Stomach smooth muscle (tissue), 2 donors: ENCODE data around the gene CAPN10.

ENCODE experiments used
- H3K27ac ChIP-seq: one replicate; pipeline ENCODE4 v1.7.0; 2013; ENCODE audit warnings: mild to moderate bottlenecking, low read length, inconsistent platforms
- H3K27me3 ChIP-seq, 2 donors: one replicate each; pipeline ENCODE4 v1.7.0; 2013; ENCODE audit warnings: low read length in 2 of 2; ENCODE audit not compliant: insufficient read depth in 2 of 2, control insufficient read depth in 1 of 2
- H3K36me3 ChIP-seq, 2 donors: one replicate each; pipeline ENCODE4 v1.7.0; 2013; ENCODE audit warnings: low read length in 2 of 2; ENCODE audit not compliant: control insufficient read depth in 2 of 2, insufficient read depth in 2 of 2
- H3K4me1 ChIP-seq: one replicate; pipeline ENCODE4 v1.7.0; 2013; ENCODE audit warnings: low read length; ENCODE audit not compliant: control insufficient read depth, insufficient read depth
- H3K4me3 ChIP-seq, 2 donors: one replicate each; pipeline ENCODE4 v1.7.0; 2013; ENCODE audit warnings: low read length in 2 of 2
- H3K9ac ChIP-seq, 2 donors: one replicate each; pipeline ENCODE4 v1.7.0; 2013; ENCODE audit warnings: low read length in 2 of 2, mild to moderate bottlenecking in 1 of 2
- H3K9me3 ChIP-seq, 2 donors: one replicate each; pipeline ENCODE4 v1.7.0; 2013; ENCODE audit warnings: low read length in 2 of 2; ENCODE audit not compliant: control insufficient read depth in 2 of 2
- donor health status: healthy.
- donor health status: Pancreatic carcinoma.

CAPN10 gene

GRCh38 chr2:240620859-240621258 lies 34.3 kb downstream of the CAPN10 start:
- Histone ChIP-seq H3K4me1 (no peaks in the 10 kb centered on the region), H3K9ac (no peak overlapping the region), H3K36me3 (no peaks in the 10 kb centered on the region), H3K4me3 (no peak overlapping the region), H3K27me3 (no peaks in the 10 kb centered on the region), H3K27ac (no peak overlapping the region), H3K9me3 (no peaks in the 10 kb centered on the region)

- H3K36me3 ChIP-seq = no peaks in the 10 kb centered on the region
- H3K4me3 ChIP-seq = no peak overlapping the region
- no peaks in the 10 kb centered on the region for H3K4me1 ChIP-seq
- H3K9me3 ChIP-seq = no peaks in the 10 kb centered on the region
- H3K27me3 ChIP-seq = no peaks in the 10 kb centered on the region
- H3K27ac ChIP-seq = no peak overlapping the region
- no peak overlapping the region for H3K9ac ChIP-seq
Observed at GRCh38 chr2:240622060-240622411, 35.5 kb downstream of the CAPN10 start.

GRCh38 chr2:240622531-240623235 lies 36.1 kb downstream of the CAPN10 start:
- Histone ChIP-seq H3K9me3 (no peaks in the 10 kb centered on the region), H3K27me3 (no peaks in the 10 kb centered on the region), H3K4me3 (no peak overlapping the region), H3K27ac (no peak overlapping the region), H3K9ac (no peak overlapping the region), H3K36me3 (no peaks in the 10 kb centered on the region), H3K4me1 (no peaks in the 10 kb centered on the region)

- Histone ChIP-seq H3K36me3 (no peaks in the 10 kb centered on the region), H3K4me1 (no peaks in the 10 kb centered on the region), H3K4me3 (no peak overlapping the region), H3K9ac (no peak overlapping the region), H3K27me3 (no peaks in the 10 kb centered on the region), H3K9me3 (no peaks in the 10 kb centered on the region), H3K27ac (no peak overlapping the region)
Observed at GRCh38 chr2:240623531-240624010, 37.0 kb downstream of the CAPN10 start.

- H3K9me3 ChIP-seq = no peaks in the 10 kb centered on the region
- no peaks in the 10 kb centered on the region for H3K4me1 ChIP-seq
- no peaks in the 10 kb centered on the region for H3K27me3 ChIP-seq
- H3K4me3 ChIP-seq = no peak overlapping the region
- H3K9ac ChIP-seq = no peak overlapping the region
- no peaks in the 10 kb centered on the region for H3K36me3 ChIP-seq
- no peak overlapping the region for H3K27ac ChIP-seq
Observed at GRCh38 chr2:240624011-240624949, 37.7 kb downstream of the CAPN10 start.

GRCh38 chr2:240624950-240625621 lies 38.6 kb downstream of the CAPN10 start, which contains the start of gene GPR35:
Gene GPR35 (plus strand): TSS chr2:240625480. CDS start chr2:240629953, 4,473 bp downstream.
- no peak within 1 kb of the TSS for H3K27ac ChIP-seq
- H3K27me3 ChIP-seq = no peaks in the 10 kb centered on the region
- H3K4me1 ChIP-seq = no peaks in the 10 kb centered on the region
- H3K36me3 ChIP-seq = no peaks in the 10 kb centered on the region
- H3K9ac ChIP-seq = no peak within 1 kb of the TSS
- no peak within 1 kb of the TSS for H3K4me3 ChIP-seq
- no peaks in the 10 kb centered on the region for H3K9me3 ChIP-seq

GRCh38 chr2:240626531-240627300 lies 40.2 kb downstream of the CAPN10 start:
- Histone ChIP-seq H3K4me3 (no peak overlapping the region), H3K36me3 (no peaks in the 10 kb centered on the region), H3K9ac (no peak overlapping the region), H3K4me1 (no peaks in the 10 kb centered on the region), H3K9me3 (no peaks in the 10 kb centered on the region), H3K27me3 (no peaks in the 10 kb centered on the region), H3K27ac (no peak overlapping the region)

GRCh38 chr2:240627736-240628506 lies 41.4 kb downstream of the CAPN10 start:
- Histone ChIP-seq H3K27me3 (no peaks in the 10 kb centered on the region), H3K9ac (no peak overlapping the region), H3K36me3 (no peaks in the 10 kb centered on the region), H3K9me3 (no peaks in the 10 kb centered on the region), H3K4me3 (no peak overlapping the region), H3K4me1 (no peaks in the 10 kb centered on the region), H3K27ac (no peak overlapping the region)

- H3K4me3 ChIP-seq = no peak overlapping the region
- H3K27ac ChIP-seq = no peak overlapping the region
- no peaks in the 10 kb centered on the region for H3K4me1 ChIP-seq
- no peaks in the 10 kb centered on the region for H3K9me3 ChIP-seq
- no peak overlapping the region for H3K9ac ChIP-seq
- no peaks in the 10 kb centered on the region for H3K36me3 ChIP-seq
- no peaks in the 10 kb centered on the region for H3K27me3 ChIP-seq
Observed at GRCh38 chr2:240628507-240628807, 41.9 kb downstream of the CAPN10 start.
